Peyer's patch (tissue), 4 donors: ENCODE data around the gene INPP5A.

ENCODE experiments used
- POLR2A ChIP-seq, 2 donors: fragments of 450-650 bp; IDR thresholded peaks; one replicate each; pipeline ENCODE4 v1.5.1; 2017; ENCODE audit warnings: antibody characterized with exemption in 2 of 2, mild to moderate bottlenecking in 2 of 2, moderate library complexity in 2 of 2
- TF ChIP-seq, protein P1 (sequence below), 6 experiments: fragments of 450-650 bp in 4 of 6; fragments of 200-600 bp in 2 of 6; sonication (generic) in 1 of 6; IDR thresholded peaks; one replicate each; pipeline ENCODE4 v1.5.1; 2017 to 2019; ENCODE audit warnings: antibody characterized with exemption in 6 of 6, mild to moderate bottlenecking in 3 of 6, moderate library complexity in 1 of 6

DNA sequence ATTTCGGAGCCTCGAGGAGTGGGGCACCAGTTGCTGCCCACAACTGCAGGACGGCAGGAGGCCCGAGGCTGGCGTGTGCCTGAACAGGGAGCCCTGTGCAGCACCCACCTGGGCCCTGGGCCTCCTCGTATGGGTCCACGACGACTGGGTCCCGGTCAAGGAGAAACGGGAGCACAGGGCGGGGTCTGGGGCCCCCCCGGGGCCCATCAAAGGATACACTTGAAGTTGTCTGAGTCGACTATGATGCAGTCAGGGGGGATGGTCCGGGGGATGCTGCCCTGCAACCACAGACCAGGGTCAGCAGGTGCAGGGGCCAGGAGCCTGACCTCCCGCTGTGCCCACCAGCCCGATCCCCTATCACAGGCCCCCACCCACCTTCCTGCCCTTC lies 276.9 kb downstream of the INPP5A start:
- TF ChIP-seq, protein P1, sequence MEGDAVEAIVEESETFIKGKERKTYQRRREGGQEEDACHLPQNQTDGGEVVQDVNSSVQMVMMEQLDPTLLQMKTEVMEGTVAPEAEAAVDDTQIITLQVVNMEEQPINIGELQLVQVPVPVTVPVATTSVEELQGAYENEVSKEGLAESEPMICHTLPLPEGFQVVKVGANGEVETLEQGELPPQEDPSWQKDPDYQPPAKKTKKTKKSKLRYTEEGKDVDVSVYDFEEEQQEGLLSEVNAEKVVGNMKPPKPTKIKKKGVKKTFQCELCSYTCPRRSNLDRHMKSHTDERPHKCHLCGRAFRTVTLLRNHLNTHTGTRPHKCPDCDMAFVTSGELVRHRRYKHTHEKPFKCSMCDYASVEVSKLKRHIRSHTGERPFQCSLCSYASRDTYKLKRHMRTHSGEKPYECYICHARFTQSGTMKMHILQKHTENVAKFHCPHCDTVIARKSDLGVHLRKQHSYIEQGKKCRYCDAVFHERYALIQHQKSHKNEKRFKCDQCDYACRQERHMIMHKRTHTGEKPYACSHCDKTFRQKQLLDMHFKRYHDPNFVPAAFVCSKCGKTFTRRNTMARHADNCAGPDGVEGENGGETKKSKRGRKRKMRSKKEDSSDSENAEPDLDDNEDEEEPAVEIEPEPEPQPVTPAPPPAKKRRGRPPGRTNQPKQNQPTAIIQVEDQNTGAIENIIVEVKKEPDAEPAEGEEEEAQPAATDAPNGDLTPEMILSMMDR (IDR thresholded peaks at IDR 0.05) = no peak
- no peak for TF ChIP-seq POLR2A (IDR thresholded peaks at IDR 0.05)
